GM19324 (cell line): Measurements from ENCODE around the gene ADORA3.

Experiments used
- ATAC-seq: cut with Tn5 transposase; IDR thresholded peaks from one replicate; pipeline ENCODE4 v1.9.1; 2021; ENCODE audit warnings: mild to moderate bottlenecking, moderate library complexity; ENCODE audit not compliant: unreplicated experiment, low FRiP score

ADORA3 gene

DNA sequence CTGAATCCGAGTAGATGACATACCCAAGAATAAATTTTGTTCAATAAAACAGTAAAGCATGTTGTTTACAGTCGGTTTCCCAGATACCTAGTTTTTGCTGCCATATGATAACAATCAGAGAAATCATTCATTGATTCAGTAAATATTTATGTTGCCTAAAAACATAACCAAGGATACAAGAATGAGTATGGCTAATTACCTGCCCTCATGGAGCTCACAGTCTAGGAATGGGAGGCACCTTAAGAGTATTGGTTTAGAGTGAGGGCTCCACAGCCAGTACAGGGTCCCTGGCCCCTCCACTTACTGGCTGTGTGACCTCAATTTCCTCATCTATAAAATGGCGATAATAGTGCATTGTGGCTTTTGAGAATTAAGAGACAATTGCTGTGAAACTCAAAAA is 53.2 kb downstream of the ADORA3 start:
- no peak for ATAC-seq

DNA sequence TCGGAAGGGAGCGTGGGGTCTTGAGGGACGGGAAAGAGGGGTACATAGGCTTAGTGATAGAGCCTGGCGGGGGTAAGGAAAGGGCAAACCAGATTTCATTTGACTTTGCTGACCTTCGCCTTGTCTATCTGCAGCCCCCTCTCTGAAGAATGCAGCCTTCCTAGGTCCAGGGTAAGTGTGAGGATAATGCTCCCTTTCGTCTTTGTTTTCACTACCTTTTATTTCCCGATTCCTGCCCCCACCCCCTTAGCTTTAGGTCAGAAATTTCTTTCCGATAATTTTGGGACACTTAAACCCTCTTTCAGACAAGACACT is 53.8 kb downstream of the ADORA3 start:
- ATAC-seq: no peak
